Stimulated activated CD8-positive, alpha-beta memory T cell treated with anti-CD3 and anti-CD28 coated beads, Interleukin-4, amount 100 ng/mL, for 4 hours (primary cell): Measurements from ENCODE around the gene HSF5.
"Not testable (repeated sequence)": the region's sequence is repeated elsewhere in the genome, so short reads cannot be mapped to it uniquely, and the experiment has no call there.

Source experiments
- DNase-seq, 2 donors: peaks; one replicate each; pipeline ENCODE4 v3.0.0-alpha.2; 2020; ENCODE audit warnings: low read depth in 2 of 2, low spot score in 1 of 2

Gene HSF5

GRCh38 chr17:58415371-58416055, 72.7 kb downstream of the HSF5 start:
- no peak for DNase-seq

DNA sequence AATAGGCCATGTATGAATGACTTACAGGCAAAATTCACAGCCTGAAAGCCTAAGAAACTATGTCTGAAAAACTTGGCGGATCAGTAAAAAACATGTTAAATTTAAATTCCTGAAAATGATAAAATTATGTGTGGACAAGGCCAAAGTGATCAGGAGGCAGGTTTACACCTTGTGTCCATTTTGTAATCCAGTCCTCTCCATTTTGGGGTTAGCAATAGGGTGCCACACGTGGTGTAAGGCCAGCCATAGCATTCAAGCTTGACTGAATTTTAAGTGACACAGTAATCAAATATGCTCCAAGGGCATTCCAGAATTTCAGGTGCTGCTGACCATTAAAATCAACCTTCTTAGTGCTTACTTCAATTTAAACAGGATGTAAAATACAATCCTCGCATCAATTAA, 73.6 kb downstream of the HSF5 start:
- DNase-seq = no peak

DNA sequence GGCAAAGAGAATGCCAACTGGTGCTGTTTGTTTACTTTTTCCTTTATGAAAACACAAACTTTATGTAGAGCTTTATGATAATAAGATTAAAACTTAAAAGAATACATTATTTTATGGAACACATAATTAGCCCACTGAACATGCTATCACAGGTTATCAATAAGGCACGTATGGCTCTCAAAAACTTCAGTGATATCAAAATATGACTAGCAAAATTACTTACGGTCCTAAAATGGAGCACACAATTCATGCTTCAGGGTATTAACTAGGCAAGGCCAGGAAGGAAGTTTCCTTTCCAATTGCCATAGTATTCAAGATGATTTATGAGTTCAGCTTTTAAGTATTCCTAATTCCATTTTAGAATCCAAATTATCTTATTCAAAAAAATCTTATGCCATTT, 74.5 kb downstream of the HSF5 start:
- DNase-seq = no peak

DNA sequence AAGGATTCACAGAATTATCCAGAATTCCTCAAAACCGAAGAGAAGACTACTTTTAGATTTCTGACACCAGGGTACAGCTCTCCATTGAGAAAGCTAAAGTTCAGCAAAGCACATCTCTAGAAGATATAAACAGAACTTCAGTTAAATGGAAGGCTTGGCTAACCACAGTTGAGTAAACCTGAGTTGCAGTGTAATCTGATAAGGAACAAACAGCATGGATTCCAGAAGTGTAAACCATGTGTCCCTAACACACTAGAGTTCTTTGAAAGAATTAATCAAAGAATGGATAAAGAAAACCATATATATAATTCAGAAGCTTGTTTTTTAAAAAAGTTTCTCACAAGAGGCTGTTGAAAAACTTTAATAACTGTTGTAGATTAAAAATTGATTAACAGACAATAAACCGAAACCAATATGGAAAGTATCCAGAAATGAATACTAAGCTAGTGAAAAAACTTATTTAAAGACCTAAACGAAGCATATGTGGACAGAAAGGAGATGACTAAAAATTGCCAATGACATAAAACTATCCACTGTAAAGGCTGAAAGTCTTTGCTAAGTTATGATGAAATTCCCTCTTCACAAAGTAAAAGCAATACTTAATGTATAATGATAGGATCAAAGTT, 75.1 kb downstream of the HSF5 start:
- DNase-seq = no peak

DNA sequence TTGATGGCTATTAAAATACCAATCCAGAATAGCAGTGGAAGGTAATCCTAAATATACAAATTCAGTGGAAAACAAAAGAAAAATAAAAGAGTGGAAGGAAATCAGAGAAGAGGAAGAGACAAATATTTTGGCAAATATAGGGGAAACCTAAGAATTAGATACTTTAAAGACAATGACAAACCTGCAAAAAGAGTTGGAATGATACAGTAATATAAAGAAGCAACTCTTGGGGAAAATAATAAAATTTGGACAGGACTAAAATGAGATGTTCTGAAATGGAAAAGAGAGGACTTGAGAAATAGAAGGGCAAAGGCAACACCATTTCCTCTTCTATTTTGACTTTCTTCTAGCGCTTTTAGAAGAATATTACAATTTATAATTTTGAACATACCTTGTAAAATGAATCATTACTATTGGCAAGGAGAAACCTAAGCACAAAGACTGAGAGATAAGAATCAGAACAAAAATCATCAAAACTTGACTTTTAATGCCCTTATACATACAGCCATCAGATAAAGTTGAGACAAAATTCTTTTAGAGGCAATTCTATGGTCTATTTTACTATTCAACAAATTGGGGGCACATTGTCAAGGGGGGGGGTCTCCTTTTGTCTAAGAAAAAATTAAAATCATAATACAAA, 76.0 kb downstream of the HSF5 start:
- DNase-seq = no peak

DNA sequence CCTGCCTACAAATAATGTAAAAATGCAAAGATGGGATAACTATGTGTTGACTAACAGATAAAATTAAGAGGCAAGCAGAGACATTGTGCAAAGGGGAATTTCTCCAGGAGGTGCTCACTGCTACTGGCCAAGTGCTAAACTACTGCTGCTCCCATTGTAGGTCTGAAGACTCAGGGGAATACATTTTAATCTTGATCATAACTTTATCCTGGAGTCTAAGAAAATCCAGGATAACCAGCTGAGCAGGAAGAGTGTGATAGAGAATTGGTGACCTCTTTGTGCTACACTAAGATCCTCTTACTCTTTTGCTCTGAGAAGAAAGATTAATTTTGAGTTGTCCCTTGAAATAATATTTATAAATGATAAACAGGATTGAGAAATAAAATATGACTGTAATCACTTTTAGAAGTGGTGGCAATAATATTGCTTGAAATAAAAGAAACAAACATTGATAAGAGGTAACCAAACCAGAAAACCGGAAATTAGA, 76.8 kb downstream of the HSF5 start:
- DNase-seq = no peak

GRCh38 chr17:58410714-58411407, 77.3 kb downstream of the HSF5 start:
- DNase-seq = no peak

DNA sequence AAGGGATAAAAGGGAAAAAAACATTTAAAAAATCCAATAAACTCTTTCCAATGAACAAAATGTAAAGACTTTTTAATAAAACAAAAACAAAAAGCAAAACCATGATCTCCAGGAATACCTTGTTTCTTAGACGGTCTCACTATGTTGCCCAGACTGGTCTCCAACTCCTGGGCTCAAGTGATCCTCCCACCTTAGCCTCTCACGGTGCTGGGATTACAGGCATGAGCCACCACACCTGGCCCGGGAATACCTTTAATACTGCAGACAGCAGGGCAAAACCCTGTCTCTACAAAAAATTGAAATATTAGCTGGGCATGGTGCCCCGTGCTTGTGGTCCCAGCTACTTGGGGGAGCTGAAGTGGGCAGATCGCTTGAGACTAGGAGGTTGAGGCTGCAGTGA, 78.8 kb downstream of the HSF5 start:
- DNase-seq = no peak

DNA sequence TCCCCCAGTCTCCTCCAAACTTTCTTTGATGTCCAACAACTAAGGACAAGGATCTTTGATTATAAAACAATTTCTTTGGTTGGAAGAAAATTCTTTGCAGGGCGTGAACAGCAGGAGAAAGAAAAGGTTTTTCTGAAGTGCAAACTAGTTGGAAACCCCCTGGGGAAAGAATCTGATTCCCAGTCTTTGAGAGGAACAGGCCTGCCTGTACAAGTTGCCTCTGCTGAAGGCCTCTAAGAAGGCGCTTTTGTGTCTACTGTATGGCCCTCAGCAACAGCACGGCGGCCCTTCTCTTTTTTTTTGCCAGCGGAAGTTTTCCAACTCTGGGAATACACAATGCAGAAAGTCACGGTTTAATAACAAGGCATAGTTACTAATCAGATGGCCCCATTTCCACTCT, 84.9 kb downstream of the HSF5 start:
- no peak for DNase-seq

GRCh38 chr17:58402679-58403078, 85.5 kb downstream of the HSF5 start:
- no peak for DNase-seq

DNA sequence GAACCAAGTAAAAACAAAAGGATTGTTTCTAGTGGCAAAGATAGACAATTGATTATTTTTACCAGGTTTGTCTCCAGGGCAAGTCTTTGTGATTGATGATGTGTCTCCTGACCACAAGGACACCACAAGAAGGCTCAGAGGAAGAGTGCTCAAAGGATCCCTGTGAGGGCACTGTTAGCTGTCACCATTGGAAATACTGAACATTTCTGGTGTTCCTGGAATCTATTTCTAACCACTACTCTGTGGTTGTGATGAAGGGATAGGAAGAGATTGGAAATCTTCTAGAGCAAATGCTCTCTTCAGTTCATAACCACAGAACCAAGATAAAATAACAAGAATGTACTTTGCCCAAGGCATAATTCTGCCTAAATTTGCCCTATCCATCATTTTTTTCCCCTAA, 86.2 kb downstream of the HSF5 start:
- no peak for DNase-seq

DNA sequence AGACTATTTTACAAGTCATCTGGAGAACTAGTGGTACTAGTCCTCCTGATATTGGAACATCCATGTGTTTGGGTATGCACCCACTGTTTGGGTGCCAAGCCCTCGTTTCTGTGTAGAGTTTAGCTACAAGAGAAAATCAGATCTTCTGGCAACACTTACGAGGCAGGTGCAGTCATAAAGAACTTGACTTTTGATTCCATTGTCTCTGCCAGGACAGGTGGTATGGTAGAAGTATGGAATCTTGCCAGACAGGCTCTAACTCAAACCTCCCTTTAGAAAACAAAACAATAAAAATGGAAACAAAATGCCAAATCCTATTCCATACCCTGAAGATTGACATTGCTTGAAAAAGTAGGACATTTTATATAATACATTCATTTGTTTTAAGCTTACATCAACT, 86.9 kb downstream of the HSF5 start:
- no peak for DNase-seq

GRCh38 chr17:58400826-58401225, 87.4 kb downstream of the HSF5 start:
- DNase-seq = no peak

DNA sequence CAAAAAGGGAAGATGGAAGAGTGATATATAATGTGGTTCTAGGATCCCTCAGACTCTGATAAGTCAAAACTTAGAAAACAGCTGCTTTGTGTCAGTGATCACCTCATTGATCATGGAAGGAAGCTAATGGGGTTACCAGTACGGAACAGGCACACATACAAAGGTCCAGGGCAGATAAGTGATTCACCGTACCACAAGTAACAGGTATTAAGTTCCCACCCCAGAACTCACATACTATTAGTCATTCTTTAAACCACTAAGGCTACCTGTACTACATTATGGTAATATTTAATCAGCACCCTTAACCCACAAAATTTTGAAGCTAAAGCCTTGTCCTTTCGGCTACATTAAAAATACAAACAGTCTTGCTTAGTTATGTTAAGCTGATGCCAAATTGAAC, 88.2 kb downstream of the HSF5 start:
- no peak for DNase-seq

DNA sequence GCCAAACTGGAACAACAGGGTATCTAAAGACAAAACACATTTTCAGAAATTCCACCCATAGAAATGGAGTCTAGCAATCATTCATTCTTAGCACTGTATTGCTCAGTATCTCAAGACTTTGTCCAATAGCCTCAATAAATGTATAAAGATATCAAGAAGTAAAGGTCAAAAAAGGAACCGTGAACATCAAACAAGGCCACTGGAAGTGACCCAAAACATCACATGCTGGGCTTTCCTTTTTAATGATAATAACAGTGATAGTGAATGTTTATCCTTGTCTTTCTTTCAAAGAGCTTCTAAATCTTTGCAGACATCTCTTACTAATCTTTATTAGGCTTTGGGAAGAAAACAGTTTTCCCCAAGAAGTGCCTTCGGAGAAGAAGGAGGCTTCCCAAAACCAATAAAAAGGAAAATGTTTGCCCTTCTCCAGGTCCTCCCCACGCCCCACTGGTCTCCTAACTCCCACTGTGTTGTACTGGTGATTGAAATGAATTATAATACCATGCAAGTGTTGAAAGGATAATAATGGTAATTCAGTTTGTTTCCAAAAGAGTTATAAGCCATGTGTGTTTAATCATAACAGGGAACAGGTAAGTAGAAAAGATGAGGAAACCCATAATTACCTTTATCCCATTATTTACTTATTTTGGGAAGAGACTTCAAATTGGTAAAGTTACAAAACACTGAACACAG, 89.5 kb downstream of the HSF5 start:
- no peak for DNase-seq

GRCh38 chr17:58397421-58397820, 90.8 kb downstream of the HSF5 start:
- DNase-seq = not testable (repeated sequence)

DNA sequence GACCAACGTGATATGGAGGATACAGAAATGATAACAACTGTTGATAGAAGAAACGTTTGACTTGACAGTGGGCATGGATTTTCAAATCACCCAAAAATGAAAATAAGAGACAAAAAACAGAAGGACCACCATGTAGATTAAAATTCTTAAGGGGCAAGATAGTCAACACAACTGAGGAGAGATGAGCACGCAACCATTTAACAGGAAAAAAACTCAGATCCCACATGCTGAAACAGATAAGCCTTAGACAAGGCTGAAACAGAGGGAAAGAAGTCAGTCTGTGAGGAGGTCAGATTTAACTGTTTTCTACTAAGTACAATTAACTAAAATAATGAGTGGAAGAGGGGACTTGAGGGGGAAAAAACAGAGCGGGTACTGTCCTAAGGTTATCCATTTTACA, 92.0 kb downstream of the HSF5 start:
- no peak for DNase-seq

DNA sequence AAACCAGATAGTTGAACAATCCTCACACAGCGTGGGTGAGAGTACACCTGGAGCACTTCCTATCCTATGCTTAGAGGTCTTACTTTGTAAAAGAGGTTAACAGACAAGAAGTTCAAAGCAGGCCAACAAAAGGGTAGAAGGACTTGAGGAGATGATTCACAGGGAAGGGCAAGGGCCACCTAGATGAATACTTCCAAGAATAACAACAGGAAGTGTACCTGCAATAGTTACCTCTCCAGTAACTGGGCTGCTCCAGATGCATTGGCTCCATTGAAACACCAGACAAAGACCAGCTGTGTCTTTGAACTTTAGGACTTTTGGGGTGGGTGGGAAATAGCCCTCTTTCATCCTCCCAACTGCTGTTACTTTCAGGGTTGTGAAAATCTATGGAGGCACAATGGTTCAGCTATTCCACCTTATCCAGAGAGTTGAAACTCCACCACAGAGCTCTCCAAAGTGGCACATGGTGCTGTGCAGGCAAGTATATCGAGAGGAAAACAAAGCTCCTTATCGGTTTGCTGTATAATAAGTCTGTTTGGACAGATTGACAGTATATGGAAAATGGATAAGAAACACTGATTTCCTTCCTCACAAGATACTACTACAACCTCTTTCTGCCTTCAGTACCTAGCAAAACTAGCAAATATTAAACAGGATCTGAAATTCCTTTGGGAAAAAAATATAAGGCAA, 93.5 kb downstream of the HSF5 start:
- DNase-seq = no peak

GRCh38 chr17:58391302-58391984, 96.8 kb downstream of the HSF5 start:
- no peak for DNase-seq

DNA sequence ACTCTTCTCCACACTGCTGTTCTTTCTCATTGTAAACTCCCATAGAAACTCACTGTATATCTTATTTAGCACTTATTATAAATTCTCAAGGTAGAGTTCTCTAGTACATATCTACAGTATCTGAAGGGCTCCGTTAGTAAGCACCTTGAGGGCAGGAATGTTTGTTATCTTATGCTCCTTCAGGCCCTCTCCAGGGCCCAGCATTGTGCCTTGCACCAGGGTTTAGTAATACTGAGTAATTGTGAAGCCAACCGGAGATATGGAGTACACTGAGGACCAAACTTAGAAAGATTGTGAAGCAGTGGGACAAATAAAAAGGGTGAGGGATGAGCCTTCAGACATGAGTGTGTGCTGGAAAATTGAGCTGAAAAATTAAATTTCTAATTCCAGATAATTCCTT, 97.3 kb downstream of the HSF5 start:
- DNase-seq = no peak
